ENCODE results near the gene NCKAP5. TPM values are rescaled to one million over a fixed set of nuclear protein-coding genes. Genes with fewer than 3 reads are reported as not detected.

Gene NCKAP5
- total and polyA plus RNA-seq, 10 donors, result 0.39 to 6.0 (median 3.3) TPM

GRCh38 chr2:132884705-132885104, 683.6 kb downstream of the NCKAP5 start:
- intact Hi-C loops (cut with DNase I; ENCODE audit: low total_unique reads), result no loop called here
- Histone ChIP-seq H3K27ac (no peak overlapping the region), H3K27me3 (replicated peaks in 1 of 7) (no peaks in the 10 kb centered on the region), H3K4me3 (no peak overlapping the region), H3K9me3 (peaks cover 0 to 19% (median 9%) of the 10 kb centered on the region in 8 donors), H3K36me3 (no peaks in the 10 kb centered on the region), H3K4me1 (no peaks in the 10 kb centered on the region)
- DNase-seq, result no peak
- 67 to 79% (median 72%) methylated on average over 6 of the region's 6 CpGs for WGBS, 5 donors
- TF ChIP-seq POLR2AphosphoS5 (IDR thresholded peaks at IDR 0.05), result no peak
- TF ChIP-seq POLR2A (IDR thresholded peaks at IDR 0.05), result no peak
- no peak for TF ChIP-seq CTCF (IDR thresholded peaks at IDR 0.05 in 8 of 11, conservative IDR thresholded peaks at IDR 0.05 in 3 of 11)

- intact Hi-C loops (cut with DNase I; ENCODE audit: low total_unique reads), result no loop called here
- peaks cover 0 to 19% (median 9%) of the 10 kb centered on the region in 8 donors for H3K9me3 ChIP-seq
- DNase-seq, result no peak
- H3K4me1 ChIP-seq, result no peaks in the 10 kb centered on the region
- no peaks in the 10 kb centered on the region for H3K36me3 ChIP-seq
- no peak overlapping the region for H3K27ac ChIP-seq
- no peak overlapping the region for H3K4me3 ChIP-seq
- no peaks in the 10 kb centered on the region for H3K27me3 ChIP-seq (replicated peaks in 1 of 7)
- WGBS, 5 donors, result 75 to 85% (median 76%) methylated on average over 4 of the region's 4 CpGs
- TF ChIP-seq CTCF (IDR thresholded peaks at IDR 0.05 in 8 of 11, conservative IDR thresholded peaks at IDR 0.05 in 3 of 11), result no peak
Measured at GRCh38 chr2:132884292-132884691, 684.0 kb downstream of the NCKAP5 start.

- TF ChIP-seq CTCF (IDR thresholded peaks at IDR 0.05 in 8 of 11, conservative IDR thresholded peaks at IDR 0.05 in 3 of 11) (no peak), POLR2A (IDR thresholded peaks at IDR 0.05) (no peak), POLR2AphosphoS5 (IDR thresholded peaks at IDR 0.05) (no peak)
- no peak overlapping the region for H3K4me3 ChIP-seq
- 62 to 79% (median 70%) methylated on average over 5 of the region's 5 CpGs for WGBS, 5 donors
- H3K9me3 ChIP-seq, result peaks cover 0 to 19% (median 9%) of the 10 kb centered on the region in 8 donors
- DNase-seq, result no peak
- H3K36me3 ChIP-seq, result no peaks in the 10 kb centered on the region
- no peak overlapping the region for H3K27ac ChIP-seq
- H3K27me3 ChIP-seq (replicated peaks in 1 of 7), result no peaks in the 10 kb centered on the region
- intact Hi-C loops (cut with DNase I; ENCODE audit: low total_unique reads), result no loop called here
- no peaks in the 10 kb centered on the region for H3K4me1 ChIP-seq
Measured at GRCh38 chr2:132883430-132883829, 684.8 kb downstream of the NCKAP5 start.

GRCh38 chr2:132881546-132881945, 686.7 kb downstream of the NCKAP5 start:
- H3K4me3 ChIP-seq, result no peak overlapping the region
- intact Hi-C loops (cut with DNase I; ENCODE audit: low total_unique reads), result no loop called here

More at GRCh38 chr2:132881546-132881945, 686.7 kb downstream of the NCKAP5 start:
- no peak overlapping the region for H3K27ac ChIP-seq
- H3K36me3 ChIP-seq, result no peaks in the 10 kb centered on the region
- no peak for DNase-seq
- no peaks in the 10 kb centered on the region for H3K27me3 ChIP-seq (replicated peaks in 1 of 7)
- WGBS, 5 donors, result 62 to 88% (median 70%) methylated on average over 1 of the region's 1 CpG
- no peak for TF ChIP-seq CTCF (IDR thresholded peaks at IDR 0.05 in 8 of 11, conservative IDR thresholded peaks at IDR 0.05 in 3 of 11)
- TF ChIP-seq POLR2AphosphoS5 (IDR thresholded peaks at IDR 0.05), result no peak
- H3K9me3 ChIP-seq, result peaks cover 0 to 7% (median 1%) of the 10 kb centered on the region in 8 donors
- no peaks in the 10 kb centered on the region for H3K4me1 ChIP-seq

All from spleen (tissue), 11 donors.